Measurements from ENCODE around the gene PLIN1.

Gene PLIN1

DNA sequence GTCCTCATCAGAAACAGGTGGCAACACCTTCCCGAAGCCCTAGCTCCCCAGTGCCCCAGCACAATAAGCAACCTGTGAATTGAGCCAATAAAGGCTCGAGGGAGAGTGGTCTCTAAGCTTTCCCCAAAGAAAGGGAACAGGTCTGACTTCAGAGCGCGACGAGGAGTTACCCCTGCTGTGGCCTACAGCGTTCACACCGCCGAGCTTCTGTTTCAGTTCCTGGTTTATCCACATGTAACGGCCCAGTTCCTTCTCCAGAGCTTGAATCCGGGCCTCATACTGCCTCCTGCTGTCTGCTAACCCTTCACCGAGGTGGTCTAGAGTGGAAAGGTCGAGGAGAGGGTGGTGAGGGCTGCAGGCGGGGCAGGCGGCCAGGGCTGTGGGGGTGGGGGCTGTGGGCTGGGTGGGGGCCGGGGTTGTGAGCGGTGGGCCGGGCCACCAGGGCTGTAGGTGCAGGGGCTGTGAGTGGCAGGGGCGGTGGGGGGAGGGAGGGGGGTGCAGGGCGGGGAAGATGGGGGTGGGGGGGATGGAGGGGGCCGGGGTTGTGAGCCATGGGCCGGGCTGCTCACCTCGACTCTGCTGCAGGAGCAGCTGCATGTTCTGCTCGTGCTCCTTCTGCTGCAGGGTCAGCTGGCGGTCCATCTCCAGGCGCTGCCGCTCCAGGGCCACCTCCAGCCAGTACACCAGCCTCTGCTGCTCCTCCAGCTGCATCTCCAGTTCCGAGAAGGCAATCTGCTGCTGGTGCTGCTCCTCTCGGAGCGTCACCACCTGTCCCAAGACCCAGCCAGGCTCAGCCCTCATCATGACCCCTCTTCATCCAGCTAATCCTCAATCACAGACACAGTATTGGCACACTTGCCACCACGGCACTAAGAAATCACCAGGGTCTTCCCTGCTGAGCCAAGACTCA, 50.1 kb downstream of the PLIN1 start:
- DNase-seq (ENCODE audit: low read depth) = no peak

DNA sequence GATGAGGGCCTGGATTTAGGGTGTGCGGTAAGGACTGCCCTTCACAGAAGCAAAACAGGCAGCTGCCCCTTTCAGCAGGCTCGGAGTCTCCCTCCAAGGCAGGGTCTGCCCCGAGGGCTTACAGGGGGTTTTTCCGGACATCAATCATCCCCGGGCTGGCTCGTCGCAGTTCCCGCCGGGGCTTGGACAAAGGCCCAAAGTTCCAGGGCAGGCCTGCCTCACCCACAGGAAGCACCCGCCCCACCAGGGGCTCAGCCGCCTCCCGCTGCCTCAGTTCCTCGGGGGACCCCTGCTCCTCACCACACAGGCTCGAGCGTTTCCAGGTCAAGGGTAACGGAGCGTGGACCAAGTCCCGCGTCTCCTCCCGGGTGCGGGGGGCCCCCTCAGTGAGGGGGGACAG, 50.9 kb downstream of the PLIN1 start:
- DNase-seq (ENCODE audit: low read depth) = no peak

DNA sequence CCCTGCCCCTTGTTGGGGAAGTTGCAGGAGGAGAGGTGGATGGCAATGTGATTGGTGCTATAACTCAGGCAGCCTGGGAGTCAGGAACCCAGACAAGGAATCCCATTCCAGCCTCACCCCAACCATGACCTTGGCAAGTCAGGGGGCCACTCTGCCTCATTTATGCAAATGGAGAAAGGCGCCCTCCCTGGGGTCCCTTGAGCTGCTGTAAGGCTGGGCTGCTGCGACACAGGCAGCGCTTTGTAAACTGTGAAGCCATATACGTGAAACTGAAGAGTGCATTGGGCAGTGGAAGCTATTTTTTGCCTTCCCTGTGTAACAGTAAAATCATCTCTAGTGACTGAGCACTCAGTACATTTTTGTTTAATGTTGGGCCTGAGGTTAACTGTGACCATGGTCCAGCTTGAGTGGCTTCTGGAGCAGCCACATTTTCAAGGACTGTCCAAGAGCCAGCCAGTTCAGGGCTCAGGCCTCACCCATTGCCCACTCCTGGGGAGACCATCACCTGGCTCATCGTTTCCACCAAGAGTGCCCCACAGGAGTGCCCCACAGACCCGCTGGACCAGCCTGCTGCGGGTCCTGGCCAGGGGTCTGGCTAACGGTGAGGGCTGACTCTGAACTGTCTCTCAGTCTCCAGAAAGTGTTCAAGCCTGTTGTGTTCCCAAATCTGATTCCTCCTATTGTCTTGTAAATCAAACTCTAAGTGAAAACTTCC, 51.8 kb downstream of the PLIN1 start:
- DNase-seq (ENCODE audit: low read depth) = no peak

DNA sequence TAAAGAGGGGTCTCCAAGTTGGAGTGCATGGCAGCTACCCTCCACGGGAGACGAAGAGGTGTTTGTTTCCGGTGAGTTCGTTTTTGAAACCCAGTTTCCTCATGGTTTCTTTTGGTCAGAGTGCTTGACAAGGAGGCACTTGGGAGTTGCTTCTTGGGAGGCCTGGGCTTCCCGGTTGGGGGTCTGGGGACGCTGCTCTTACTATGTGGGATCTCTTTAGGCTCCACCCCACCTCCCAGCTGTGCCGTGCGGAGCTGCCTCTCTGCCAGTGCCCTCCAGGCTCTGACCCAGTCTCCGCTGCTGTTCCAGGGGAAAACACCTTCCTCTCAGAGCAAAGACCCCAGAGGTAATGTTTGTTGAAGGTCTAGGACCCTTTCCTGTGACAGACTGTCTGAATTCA, 53.5 kb downstream of the PLIN1 start:
- DNase-seq (ENCODE audit: low read depth) = no peak

DNA sequence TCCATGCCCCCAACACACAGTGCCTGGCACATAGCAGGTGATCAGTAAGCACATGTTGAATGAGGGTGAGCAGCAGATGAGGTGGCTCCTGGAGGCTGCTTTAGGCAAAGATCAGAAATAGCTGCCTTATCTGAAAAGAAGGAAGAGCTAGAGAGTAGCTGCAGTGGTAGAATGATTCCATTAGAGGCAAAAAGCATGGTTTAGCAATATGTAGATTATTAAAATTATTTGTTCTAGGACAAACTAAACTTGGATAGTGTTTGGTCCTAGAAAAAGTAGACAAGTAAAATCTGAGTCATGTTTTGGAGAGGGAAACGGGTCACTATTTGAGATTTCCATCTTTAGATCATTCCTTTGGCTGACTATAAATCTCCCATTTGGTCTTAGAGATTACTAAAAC, 56.0 kb downstream of the PLIN1 start:
- DNase-seq (ENCODE audit: low read depth) = no peak

DNA sequence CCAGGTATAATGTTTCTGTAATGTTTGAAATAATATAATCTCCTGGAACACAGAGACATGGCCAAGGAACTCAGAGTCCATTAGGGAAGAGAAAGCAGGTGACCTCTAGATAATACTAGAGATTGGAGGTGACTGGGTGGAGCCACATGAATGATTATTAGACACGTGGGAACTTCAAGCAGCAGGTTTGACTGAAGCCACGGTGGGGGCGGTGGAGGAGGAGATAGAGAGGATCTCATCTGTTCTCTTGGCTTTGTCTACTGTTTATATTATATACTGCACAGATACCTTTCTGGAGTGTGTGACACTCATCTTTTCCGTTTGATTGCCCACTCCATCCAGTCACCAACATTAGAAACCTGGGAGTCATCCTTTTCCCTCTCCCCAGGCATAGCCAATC, 57.6 kb downstream of the PLIN1 start:
- DNase-seq (ENCODE audit: low read depth) = no peak

DNA sequence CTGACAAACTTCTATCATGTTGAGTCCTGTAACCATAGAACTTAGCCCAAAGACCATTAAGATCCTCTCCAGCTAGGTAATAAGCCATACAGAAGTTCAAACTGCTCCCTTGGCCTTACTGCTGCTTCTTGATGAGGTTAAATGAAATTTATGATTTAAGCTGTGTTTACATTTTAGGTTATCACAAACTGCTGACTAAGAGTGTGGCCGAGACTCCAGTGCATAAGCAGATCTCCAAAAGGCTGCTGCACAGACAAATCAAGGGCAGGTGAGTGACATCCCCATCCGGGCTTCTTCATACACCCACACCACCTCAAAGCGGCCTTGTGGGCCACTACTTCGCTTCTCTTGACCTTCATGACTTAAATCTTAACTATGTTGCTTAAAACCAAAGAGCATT, 62.9 kb downstream of the PLIN1 start:
- DNase-seq (ENCODE audit: low read depth) = no peak

DNA sequence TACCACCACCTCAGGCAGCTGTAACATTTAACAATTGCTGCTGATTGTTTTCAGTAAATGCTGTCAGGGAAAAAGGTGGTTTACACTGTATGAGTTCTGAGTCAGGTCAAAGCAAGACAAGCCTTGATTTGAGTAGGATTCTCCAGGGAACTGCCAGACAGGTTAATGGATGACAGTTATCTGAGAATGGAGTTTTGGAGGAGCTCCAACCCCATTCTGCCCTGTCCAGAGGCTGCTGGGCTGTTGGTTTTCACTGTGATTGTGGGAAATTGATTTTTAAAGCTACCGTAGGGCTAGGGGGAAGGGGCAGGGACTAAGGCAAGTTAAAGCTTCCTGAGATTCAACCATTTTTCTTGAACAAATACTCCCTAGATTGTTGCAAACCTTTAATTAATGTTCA, 64.0 kb downstream of the PLIN1 start:
- DNase-seq (ENCODE audit: low read depth) = no peak
